HepG2 (cell line): ENCODE data around the gene ZNF213. TPM values are rescaled to one million over a fixed set of nuclear protein-coding genes. Genes with fewer than 3 reads are reported as not detected.
A peak's percentile ranks its signal among the peaks of the same experiment; 100 is the strongest.

ENCODE experiments used
- E2F1 ChIP-seq: sonication (generic); formaldehyde crosslinking; IDR thresholded peaks from 2 replicates; pipeline ENCODE4 v1.5.0; 2020; ENCODE audit warnings: missing genetic modification reagents
- HDAC1 ChIP-seq: sonication (generic); formaldehyde crosslinking; IDR thresholded peaks from 2 replicates; pipeline ENCODE4 v1.5.1; 2020; ENCODE audit warnings: mild to moderate bottlenecking, missing genetic modification reagents
- IKZF4 ChIP-seq: sonication (generic); formaldehyde crosslinking; IDR thresholded peaks from 2 replicates; pipeline ENCODE4 v1.5.1; 2020; ENCODE audit warnings: borderline replicate concordance, mild to moderate bottlenecking, low read depth, missing genetic modification reagents; ENCODE audit errors: not compliant biosample characterization
- IRF2 ChIP-seq: IDR thresholded peaks from 2 replicates; pipeline ENCODE4 v1.6.1; 2018; ENCODE audit warnings: missing genetic modification reagents, missing compliant biosample characterization
- KDM3A ChIP-seq: IDR thresholded peaks from 2 replicates; pipeline ENCODE4 v1.6.1; 2018; ENCODE audit warnings: low read depth, missing compliant biosample characterization
- LRRFIP1 ChIP-seq: sonication (generic); formaldehyde crosslinking; conservative IDR thresholded peaks from 2 replicates; pipeline ENCODE4 v1.4.0; 2020; ENCODE audit warnings: missing genetic modification reagents
- NR2F6 ChIP-seq, 2 experiments: IDR thresholded peaks; 2 replicates each; pipeline ENCODE4 v1.6.1; 2016; ENCODE audit warnings: antibody characterized with exemption in 1 of 2, mild to moderate bottlenecking in 1 of 2
- PRDM10 ChIP-seq: sonication (generic); formaldehyde crosslinking; IDR thresholded peaks from 2 replicates; pipeline ENCODE4 v1.4.0; 2020; ENCODE audit warnings: low read depth, missing genetic modification reagents
- RFX5 ChIP-seq: IDR thresholded peaks from 2 replicates; pipeline ENCODE4 v1.6.1; 2011; ENCODE audit warnings: low read depth, low read length, improper control_type of control experiment
- TGIF2 ChIP-seq: IDR thresholded peaks from 2 replicates; pipeline ENCODE4 v1.6.1; 2016; ENCODE audit warnings: control low read depth, missing compliant biosample characterization
- XRCC5 ChIP-seq: fragments of 200-400 bp; formaldehyde crosslinking; optimal IDR thresholded peaks from 2 replicates; pipeline ENCODE3; 2017; ENCODE audit warnings: mild to moderate bottlenecking, low read length
- ZBTB25 ChIP-seq: IDR thresholded peaks from 2 replicates; pipeline ENCODE4 v1.6.1; 2018; ENCODE audit warnings: missing genetic modification reagents
- ZNF142 ChIP-seq: sonication (generic); formaldehyde crosslinking; IDR thresholded peaks from 2 replicates; pipeline ENCODE4 v1.4.0; 2020; ENCODE audit warnings: missing genetic modification reagents
- ZNF550 ChIP-seq: sonication (generic); formaldehyde crosslinking; IDR thresholded peaks from 2 replicates; pipeline ENCODE4 v1.4.0; 2020; ENCODE audit warnings: mild to moderate bottlenecking, missing genetic modification reagents, borderline replicate concordance
- polyA plus RNA-seq, 8 experiments: library from polyadenylated mRNA; depleted of rRNA in 3 of 8; stranded (reverse) in 7 of 8; unstranded in 1 of 8; fragments of >200 nt; fragmentation: Illumina TruSeq in 4 of 8; extraction: Trizol in 4 of 8; gene quantifications; 2 replicates each; pipeline versions ENCODE4 v1.2.1 to v1.2.3, GENCODE V29; 2011 to 2016; ENCODE audit warnings: low read depth in 4 of 8, missing spikeins in 1 of 8, mixed read lengths in 1 of 8; ENCODE audit not compliant: insufficient read depth in 1 of 8
- total RNA-seq, 5 experiments: library from RNA; depleted of rRNA; stranded (reverse); fragments of >200 nt; fragmentation: Illumina TruSeq; extraction: Trizol; gene quantifications; 2 replicates each; pipeline ENCODE4 v1.2.3, GENCODE V29; 2016; ENCODE audit warnings: low read depth in 1 of 5

The ZNF213 gene
- total and polyA plus RNA-seq, 2 of the 13 experiments (the other 11 are each of a cell fraction or from before 2014, with no cell fraction given) = 0.59 to 0.97 TPM

- TF ChIP-seq RFX5 = no peak
- TF ChIP-seq ZBTB25 = peak; percentile 20; the same call in 1 of the 2 replicates
- no peak for TF ChIP-seq HDAC1 (CRISPR knock-in tag)
- no peak for TF ChIP-seq ZNF550
- no peak for TF ChIP-seq IKZF4 (CRISPR knock-in tag)
- peak; percentile 73; the same call in 1 of the 2 replicates for TF ChIP-seq TGIF2 (CRISPR knock-in tag)
- TF ChIP-seq NR2F6 (IDR thresholded peaks at IDR 0.05) = no peak; the same call in 1 of the 2 replicates
- TF ChIP-seq NR2F6 (CRISPR knock-in tag; IDR thresholded peaks at IDR 0.05) = no peak
- TF ChIP-seq ZNF142 (CRISPR knock-in tag) = no peak
- TF ChIP-seq PRDM10 (CRISPR knock-in tag) = peak; percentile 47; the same call in 1 of the 2 replicates
- TF ChIP-seq LRRFIP1 = no peak
- peak; percentile 93 for TF ChIP-seq XRCC5
- TF ChIP-seq IRF2 (CRISPR knock-in tag) = peak; percentile 75
- TF ChIP-seq KDM3A (CRISPR knock-in tag) = peak; percentile 45; the same call in 1 of the 2 replicates
- no peak for TF ChIP-seq E2F1
Observed at GRCh38 chr16:3152277-3152990, 17.6 kb downstream of the ZNF213 start (continued).
